GM13976 (cell line): ENCODE measurements around the gene FRMD6.

Experiments
- DNase-seq: peaks from one replicate; pipeline ENCODE4 v3.0.0; 2012; ENCODE audit warnings: low spot score
- CTCF ChIP-seq: IDR thresholded peaks from 2 replicates; pipeline ENCODE4 v1.5.1; 2012; ENCODE audit warnings: borderline replicate concordance, mild to moderate bottlenecking; ENCODE audit not compliant: insufficient read depth; ENCODE audit errors: extremely low read depth, missing control alignments, control extremely low read depth
- in situ Hi-C: fragments of 300-500 bp; cut with MboI; formaldehyde crosslinking; loops from one replicate; pipeline ENCODE4 v1.12.0; 2022; ENCODE audit warnings: low sequenced_read_pairs, mixed read lengths, inconsistent platforms; ENCODE audit not compliant: unreplicated experiment

Gene FRMD6

GRCh38 chr14:51701951-51702350, 50.2 kb downstream of the FRMD6 start:
- DNase-seq: no peak
- in situ Hi-C loops: no loop called here

GRCh38 chr14:51703787-51704186, 52.1 kb downstream of the FRMD6 start:
- TF ChIP-seq CTCF: no peak
- DNase-seq: no peak
- in situ Hi-C loops: no loop called here

More at GRCh38 chr14:51701951-51702350, 50.2 kb downstream of the FRMD6 start:
- TF ChIP-seq CTCF: no peak

- in situ Hi-C loops: no loop called here
Measured at GRCh38 chr14:51704545-51704944, 52.8 kb downstream of the FRMD6 start.

GRCh38 chr14:51707327-51707726, 55.6 kb downstream of the FRMD6 start:
- in situ Hi-C loops: no loop called here
- TF ChIP-seq CTCF: no peak
- DNase-seq: no peak

More at GRCh38 chr14:51704545-51704944, 52.8 kb downstream of the FRMD6 start:
- no peak for DNase-seq
- no peak for TF ChIP-seq CTCF

GRCh38 chr14:51711505-51711904, 59.8 kb downstream of the FRMD6 start:
- in situ Hi-C loops: no loop called here
- DNase-seq: no peak
- TF ChIP-seq CTCF: no peak

- TF ChIP-seq CTCF: no peak
- in situ Hi-C loops: no loop called here
- DNase-seq: no peak
Measured at GRCh38 chr14:51715250-51715649, 63.5 kb downstream of the FRMD6 start.

- no peak for DNase-seq
- in situ Hi-C loops: no loop called here
- TF ChIP-seq CTCF: no peak
Measured at GRCh38 chr14:51715742-51716141, 64.0 kb downstream of the FRMD6 start.
